ENCODE results near the gene ZFP1.
"Not testable (repeated sequence)": the region's sequence is repeated elsewhere in the genome, so short reads cannot be mapped to it uniquely, and the experiment has no call there.

ZFP1 gene

DNA sequence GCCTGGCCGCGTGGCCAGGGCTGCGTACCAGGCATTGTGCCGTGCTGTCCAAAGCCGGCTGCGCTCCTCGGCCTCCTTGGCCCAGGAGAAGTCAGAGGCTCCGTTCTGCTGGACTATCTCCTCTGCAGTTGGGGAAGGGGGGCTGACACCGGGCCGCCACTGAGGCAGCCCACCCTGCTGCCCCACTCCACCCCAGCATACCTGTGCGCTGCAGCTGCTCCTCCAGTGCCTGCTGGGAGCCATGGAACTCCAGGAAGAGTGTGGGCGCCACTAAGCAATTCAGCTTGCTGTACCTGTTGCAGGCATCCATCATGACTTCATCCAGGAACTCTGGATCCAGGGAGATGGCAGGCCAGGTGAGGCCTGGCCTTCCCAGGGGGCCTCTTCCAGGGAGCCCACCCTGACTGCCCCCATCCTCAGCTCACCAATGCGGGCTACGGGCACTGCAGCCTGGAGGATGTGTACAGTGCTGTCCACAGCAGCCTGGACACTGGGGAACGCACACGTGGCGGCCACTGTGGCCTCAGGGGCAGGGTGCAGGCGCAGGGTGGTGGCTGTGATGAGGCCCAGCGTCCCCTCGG is 34.7 kb upstream of the ZFP1 start:
- no peak for DNase-seq

DNA sequence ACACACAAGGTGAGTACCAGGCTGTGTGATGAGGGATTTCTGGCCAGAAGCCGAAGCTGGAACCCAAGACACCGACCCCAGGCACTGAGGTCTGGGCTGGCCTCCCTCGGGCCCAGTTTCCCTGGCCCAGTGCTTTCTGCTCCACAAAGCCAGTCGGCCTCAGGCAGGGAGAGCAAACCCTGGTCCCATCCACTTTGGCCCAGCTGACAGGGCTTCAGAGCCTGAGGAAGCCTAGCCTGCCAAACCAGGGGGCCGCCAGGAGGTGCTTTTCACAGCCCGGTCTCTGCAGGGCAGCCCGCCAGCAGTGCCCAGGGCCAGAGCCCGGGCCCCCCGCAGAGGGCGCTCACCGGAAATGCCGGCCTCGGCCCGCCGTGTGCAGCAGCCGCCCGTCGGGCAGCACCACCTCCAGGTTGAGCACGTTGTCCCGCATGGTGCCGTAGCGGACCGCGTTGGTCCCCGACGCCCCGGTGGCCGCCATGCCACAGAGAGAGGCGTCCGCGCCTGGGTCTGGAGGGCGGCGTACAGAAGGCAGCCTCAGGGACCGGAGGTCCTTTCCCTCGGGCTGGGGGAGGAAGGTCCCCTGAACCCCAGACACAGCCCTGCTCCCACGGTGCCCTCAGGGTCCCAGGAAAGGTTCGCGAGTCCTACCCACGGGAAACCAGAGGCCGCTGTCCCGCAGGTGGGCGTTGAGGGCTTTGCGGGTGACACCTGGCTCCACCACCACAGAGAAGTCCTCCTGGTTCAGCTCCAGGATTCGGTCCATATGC is 34.0 kb upstream of the ZFP1 start:
- DNase-seq: no peak

DNA sequence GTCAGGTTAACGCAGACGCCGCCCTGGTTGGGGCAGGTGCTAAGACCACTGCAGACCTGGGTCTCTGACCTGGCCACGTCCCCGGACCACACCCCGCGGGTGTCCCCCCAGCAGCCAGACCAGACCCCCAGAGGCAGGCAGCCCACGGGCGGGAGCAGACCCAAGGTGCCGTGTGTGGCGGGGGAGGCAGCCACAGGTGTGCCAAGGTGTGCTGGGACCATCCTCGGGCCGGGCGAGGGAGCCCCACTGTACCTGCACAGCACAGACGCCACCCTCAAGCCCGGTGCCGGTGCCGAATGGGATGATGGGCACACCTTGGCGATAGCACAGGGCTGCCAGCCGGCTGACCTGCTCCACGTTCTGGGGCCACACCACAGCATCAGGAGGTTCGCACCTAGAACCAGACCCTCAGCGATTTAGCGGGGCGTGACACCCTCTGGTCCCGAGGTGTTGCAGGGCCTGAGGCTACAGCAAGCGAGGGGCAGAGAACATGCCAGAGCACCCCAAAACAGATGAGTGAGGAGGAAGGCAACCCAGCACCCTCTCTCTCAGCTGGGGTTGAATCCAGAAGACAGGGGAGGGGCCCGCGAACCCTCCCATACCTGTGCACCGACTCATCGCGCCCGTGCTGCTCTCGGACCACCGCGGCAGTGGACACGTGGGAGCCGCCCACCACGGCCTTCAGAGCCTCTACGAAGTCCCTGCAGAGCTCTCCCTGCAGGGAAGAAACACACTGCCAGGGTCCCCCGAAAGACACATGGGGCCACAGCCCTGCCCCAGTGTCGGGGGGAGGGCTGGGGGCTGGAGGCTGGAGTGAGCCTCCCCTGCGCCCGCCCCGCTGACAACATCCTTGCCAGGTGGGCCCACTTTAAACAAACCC is 33.1 kb upstream of the ZFP1 start:
- no peak for DNase-seq

DNA sequence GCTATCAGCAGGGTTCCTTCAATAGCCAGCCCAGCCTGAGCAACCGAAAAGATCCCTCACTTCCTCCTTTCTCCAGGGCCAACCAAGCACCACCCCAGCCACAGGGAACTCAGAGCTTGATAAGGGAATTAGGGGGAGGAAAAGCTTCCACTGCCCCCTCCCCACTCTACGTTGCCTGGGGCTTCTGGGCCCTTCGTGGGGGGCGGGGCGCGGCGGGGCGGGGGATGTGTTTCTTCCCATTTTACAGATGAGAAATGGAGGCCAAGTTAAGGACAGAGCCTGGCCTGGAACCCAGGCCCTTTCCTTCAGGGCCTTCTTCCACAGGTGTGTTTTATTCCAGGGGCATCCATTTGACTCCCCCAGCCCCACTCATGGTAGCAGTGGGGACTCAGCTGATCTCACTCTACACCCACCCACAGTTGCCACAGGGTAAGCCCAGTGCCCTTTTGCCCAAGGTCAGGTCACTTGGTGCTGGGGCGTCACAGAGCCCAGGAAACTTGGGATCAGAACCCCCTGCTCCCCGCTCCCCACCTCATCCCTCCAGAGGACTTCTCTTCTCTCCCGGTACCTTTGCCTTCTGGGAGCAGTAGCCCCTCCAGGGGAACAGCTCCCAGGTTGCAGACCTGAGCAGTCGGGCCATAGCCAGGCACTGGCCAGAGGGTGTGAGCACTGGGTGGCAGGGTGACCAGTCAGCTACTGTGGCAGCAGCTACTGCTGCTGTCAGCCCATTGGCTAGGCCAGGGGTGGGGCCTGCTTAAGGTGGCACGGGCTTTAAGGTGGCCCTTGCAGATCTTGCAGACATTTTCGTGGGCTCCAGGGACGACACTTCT is 32.0 kb upstream of the ZFP1 start, which contains the start of gene LDHD:
TSS of gene LDHD (minus strand) at position 700 of the 830 bp plus-strand sequence. CDS start at position 640, 60 bp downstream.
- no peak for DNase-seq

DNA sequence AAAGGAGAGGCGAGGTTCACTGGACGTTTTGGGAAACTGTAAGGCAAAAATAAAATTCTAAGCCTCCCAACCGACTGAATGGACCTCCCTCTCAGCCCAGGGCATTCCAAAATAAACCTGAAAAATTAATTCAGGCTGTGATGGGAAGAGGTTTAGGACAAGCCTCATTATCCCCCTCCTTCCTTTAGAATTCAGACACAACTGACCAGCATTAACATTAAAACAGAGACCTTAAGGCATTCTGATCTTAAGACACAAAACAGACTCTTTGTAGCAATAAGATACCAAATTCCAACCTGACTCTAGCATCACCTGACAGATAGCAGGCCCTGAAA is 31.4 kb upstream of the ZFP1 start:
- DNase-seq: no peak

DNA sequence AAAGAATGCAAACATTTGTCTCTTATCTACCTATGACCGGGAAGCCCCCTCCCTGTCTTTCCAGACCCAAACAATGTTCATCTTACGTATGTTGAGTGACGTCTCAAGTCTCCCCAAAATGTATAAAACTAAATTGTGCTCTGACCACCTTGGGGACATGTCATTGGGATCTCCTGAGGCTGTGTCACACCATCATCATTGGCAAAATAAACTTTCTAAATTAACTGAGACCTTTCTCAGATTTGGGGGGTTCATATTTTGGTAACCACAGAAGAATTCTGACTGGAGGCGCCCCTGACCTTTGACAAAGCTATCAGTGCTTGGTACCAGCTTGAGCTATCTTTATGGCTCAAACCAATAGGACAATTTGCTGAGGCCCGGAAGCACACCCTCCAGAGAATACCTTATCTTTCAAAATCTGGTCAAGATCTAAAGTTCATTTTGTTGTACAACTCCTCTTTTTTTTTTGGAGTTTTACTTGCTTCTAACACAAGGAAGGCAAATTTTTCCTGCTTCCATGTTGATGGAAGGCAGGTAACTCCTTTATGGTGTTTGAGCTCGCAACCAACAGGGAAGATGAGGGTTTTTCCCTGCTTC is 29.3 kb upstream of the ZFP1 start:
- no peak for DNase-seq

DNA sequence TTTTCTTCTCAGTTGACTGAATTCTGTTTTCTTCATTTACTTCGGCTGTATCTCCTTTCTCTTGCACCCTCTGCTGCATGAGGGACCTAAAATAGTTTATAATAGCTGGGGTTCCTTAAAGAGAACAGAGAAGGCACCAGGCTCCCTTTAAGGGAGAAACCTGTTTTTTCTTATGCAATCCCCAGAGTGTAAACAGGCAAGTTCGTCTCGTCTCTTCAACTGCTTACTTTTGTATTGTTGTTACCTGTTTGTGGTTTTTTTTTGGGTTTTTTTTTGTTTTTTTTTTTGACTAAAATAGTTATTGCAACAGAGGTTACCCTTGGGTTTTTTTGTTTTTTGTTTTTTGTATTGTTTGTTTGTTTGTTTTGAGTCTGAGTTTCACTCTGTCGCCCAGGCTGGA is 28.1 kb upstream of the ZFP1 start:
- no peak for DNase-seq

DNA sequence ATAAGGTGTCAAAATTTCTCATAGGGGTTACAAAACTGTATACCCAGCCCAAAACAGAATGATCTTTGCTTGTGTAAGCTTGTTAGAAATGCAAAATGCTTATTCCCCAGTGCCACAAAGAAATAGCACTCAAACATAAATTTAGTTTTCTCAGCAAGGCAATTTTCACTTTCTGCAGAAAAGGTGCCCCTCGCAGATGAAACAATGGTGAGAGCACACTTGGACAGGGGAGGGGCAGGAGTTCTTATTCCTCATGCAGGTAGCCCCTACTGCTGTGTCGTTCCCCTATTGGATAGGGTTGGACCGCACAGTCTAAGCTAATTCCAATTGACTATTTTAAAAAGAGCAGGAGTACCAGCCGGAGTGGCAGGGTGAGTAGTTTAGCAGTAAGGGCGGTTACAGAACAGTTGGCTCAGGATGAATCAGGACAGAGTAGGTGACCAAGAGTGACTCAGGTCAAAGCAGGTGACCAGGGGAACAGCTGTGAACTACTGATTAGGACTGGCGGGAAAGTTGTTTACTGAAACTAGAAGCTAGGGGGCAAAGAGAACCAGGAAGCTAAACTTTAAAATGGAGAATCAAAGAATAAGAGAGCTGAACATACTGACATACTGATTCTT is 26.3 kb upstream of the ZFP1 start:
- no peak for DNase-seq

DNA sequence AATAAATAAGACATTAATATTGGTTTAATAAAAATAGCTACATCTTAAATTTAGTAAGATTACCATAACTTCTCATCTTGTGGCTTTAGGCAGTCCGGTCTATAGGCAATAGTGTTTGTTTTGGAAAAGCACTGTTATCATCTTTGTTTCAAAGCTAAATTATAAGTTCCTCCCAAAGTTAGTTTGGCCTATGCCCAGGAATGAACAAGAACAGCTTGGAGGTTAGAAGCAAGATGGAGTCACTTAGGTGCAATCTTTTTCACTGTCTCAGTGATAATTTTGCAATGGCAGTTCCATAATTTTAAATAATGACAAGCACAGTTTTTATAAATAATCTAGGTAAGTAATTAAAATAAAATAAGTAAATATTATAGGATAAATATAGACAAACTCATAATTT is 25.7 kb upstream of the ZFP1 start:
- DNase-seq: no peak

DNA sequence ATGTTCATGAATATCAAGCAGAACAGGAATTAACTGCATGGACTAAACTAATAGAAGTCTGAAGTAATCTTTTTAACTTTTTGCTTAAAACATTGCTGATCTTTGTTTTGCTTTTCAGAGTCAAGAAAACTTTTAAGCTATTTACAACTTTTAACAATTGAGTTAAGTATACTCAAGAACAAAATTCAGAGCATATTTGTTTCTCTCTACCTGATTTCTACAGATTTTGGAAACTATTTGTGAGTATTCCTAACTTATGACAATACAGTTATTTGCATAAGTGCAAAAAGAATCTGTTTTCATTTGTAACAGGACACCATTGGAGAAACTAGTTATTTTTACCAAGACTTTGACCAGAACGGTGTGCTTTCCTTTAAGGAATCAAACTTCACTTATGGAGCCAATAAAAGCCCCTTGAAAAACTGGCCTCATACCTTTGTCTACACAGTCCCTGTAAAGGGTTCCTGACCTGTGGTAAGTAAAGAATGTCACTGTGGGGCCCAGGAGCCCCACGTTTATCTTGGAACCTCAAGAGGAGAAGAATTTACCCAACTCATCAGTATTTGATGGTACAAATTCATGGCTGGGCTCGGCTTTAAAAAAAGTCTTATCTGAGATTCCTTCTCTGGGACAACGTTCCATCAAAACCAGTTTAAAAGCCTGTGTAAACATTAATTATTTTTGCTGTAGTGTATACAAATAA is 20.5 kb upstream of the ZFP1 start:
- DNase-seq: no peak

DNA sequence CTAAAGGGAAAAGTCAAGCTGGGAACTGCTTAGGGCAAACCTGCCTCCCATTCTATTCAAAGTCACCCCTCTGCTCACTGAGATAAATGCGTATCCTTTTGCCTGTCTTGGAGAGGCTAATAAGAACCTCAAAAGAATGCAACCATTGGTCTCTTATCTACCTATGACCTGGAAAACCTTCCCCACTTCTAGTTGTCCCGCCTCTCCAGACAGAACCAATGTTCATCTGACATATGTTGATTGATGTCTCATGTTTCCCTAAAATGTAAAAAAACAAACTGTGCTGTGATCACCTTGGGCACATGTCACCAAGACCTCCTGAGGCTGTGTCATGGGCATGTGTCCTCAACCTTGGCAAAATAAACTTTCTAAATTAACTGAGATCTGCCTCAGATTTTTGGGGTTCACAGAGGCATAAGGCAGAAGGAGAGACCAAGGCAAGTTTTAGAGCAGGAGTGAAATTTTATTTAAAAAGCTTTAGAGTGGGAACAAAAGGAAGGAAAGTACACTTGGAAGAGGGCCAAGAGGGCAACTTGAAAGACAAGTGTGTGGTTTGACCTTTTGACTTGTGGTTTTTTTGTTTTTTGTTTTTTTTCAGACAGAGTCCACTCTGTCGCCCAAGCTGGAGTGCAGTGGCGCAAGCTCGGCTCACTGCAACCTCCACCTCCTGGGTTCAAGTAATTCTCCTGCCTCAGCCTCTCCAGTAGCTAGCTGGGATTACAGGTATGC is 18.7 kb upstream of the ZFP1 start:
- not testable (repeated sequence) for DNase-seq

DNA sequence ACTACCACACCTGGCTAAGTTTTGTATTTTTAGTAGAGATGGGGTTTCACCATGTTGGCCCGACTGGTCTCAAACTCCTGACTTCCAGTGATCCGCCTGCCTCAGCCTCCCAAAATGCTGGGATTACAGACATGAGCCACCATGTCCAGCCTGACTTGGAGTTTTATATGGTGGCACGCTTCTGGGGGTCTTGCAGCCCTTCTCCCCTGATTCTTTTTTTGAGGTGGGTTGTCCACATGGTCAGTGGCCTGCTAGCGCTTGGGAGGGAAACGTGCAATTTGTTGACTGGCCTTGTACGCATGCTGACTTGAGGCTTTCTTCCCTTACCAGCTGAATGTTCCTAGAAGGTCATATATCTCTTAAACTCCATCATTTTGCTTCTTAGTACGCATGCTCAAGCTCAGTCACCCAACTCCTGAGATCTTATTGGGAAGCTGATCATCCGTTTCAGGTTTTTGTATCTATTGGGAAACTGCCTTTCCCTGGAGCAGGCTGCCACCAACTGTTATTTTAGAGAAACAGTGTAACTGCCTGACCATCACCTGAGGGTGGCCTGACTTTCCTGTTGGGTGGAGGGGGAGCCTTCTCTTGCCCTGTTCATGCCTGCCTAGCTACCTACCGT is 18.1 kb upstream of the ZFP1 start:
- no peak for DNase-seq

DNA sequence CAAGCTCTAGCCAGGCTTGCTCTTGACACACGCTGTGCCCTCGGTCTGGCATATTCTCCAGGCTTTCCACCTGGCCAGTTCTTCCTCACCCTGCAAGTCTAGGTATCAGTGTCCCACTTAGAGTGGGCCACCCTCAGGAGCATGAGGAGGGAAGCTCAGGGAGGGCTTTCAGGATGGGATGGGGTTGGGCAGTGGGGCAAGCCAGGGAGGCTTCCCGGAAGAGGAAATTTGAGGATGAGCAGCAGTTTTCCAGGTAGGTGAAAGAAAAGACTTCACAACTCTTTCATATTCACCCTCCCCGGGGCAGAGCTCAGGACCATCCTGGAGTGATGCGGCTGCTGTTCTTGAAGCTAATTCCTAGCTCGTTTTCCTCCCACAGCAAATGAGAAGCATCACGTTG is 17.2 kb upstream of the ZFP1 start:
- no peak for DNase-seq

DNA sequence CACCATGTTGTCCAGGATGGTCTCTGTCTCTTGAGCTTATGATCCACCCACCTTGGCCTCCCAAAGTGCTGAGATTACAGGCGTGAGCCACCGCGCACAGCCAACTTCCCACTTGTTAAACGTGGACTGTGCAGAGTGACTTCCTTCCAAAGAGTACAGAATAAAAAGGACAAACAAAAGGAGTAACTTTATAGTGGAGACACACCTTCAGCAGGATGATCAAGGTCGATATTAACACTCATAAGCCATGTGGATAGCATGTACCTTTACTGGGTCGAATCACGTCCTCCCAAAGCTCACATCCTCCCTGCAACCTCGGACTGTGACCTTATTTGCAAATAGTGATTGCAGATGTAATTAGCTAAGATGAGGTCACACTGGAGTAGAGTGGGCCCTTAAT is 10.1 kb upstream of the ZFP1 start:
- DNase-seq: no peak

DNA sequence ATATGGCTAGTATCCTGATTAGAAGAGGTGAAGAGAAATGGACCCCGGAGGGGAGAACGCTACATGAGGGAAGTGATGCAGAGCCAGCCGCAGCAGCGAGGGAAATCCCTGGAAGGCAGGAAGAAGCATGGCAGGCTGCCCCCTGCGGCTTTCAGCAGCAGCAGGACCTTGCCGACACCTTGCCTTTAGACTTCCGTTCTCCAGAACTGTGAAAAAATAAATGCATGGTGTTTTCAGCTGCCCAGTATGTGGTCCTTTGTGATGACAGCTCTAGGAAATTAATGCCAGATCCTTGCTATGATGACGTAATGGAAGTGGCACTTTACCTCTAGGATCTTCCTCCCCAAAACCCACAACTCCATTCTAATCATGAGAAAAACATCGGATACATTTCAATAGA is 9.7 kb upstream of the ZFP1 start:
- DNase-seq: peak; percentile 47

DNA sequence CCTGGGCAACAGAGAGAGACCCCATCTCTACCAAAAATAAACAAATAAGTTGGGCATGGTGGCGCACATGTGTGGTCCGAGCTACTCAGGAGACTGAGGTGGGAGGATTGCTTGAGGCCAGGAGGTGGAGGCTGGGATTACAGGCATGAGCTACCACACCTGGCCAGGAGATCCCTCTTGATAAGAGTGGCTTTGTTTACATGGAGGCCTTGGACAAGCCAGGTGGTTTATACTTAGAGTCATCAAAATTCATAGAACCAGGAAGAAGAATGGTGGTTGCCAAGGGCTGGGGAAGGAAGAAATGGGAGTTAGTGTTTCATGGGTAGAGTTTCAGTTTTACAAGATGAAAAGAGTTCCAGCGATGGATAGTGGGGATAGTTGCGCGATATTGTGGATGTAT is 8.8 kb upstream of the ZFP1 start:
- DNase-seq: no peak

DNA sequence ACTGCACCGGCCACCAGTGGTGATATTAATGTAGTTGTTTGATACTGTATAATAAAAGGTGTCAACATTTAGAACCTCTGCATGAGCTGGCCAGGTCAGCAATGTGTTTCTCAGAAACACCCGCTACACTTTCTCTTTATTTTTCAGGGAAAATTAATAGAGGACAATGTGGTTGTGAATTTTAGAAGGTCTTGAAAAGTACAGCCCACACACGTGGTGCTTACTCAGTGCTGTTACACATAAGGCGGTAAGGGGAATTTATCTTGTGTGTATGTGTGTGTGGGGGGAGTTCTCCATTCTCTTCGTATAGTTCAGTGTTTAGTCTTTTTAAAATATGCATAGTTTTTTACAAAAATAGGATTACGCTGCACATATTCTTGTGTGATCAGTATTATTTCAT is 4.4 kb upstream of the ZFP1 start:
- DNase-seq: no peak

DNA sequence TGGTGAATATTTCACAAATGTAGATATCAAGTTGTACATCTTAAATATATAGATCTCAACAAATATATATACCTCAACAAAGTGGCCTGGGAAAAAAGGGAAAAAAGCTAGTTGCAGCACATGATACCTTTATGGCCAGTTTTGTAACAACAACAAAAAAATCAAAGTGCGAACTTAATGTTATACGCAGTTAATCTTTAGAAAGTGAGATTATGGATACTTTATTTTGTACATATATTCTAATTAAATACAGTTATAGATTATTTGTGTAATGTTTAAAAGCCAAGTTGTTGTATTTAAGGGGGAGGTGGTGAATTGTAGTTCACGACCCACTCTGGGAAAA is 385 bp upstream of the ZFP1 start:
- DNase-seq: no peak

DNA sequence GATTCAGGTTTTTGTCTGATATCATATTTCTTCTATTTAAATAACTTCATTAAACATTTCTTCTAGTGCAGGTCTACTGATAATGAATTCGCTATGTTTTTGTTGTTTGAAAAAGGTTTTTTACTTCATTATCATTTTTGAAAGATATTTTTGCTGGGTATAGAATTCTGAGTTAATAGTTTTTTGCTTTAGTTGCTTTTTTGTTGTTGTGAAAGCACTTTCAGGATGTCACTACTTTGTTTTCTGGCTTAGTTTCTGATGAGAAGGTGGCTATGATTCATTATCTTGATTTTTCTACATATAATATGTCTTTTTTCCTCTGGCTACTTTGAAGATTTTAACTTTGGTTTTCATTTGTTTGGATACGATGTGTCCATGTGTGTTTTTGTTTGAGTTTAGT is 3.5 kb downstream of the ZFP1 start:
- no peak for DNase-seq

DNA sequence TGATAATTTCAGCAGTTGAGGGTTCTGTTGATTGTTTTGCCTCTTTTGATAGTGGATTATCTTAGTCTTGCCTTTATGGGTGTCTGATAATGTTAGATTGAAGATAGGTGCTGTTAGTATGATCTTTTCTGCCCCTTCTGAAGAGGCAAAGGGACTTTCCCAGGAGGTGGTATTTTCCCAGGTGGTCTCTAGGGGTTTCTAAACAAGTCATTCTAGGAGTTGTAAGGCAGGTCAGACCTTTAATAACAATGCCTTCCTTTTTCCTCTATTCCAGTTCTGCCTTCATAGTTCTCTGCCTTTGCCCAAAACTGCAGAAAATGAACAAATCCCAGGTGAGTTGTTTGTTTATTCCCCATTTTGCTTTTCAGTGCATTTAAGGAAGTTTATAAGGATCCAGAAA is 4.3 kb downstream of the ZFP1 start:
- DNase-seq: no peak

Data from fibroblast of skin of abdomen (primary cell).